ENCODE measurements around the gene DLG3.

DNA sequence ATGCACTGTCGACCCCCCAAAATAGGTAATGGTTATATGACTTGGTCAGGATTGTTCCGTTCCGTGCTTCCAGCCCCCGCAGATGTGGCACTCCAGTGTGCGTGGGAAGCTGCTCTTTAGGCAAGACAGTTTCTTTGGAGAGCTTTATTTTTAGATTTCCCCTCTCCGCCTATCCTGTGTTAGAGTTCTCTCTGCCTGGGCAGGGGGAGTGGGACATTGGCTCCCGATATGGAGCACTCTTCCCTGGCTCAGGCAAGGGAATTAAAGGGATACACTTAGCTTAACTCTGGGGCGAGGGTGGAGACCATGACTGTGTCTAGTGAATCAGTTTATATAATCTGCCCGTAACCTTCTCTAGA lies 36.0 kb downstream of the DLG3 start:
- TF ChIP-seq, protein P1, sequence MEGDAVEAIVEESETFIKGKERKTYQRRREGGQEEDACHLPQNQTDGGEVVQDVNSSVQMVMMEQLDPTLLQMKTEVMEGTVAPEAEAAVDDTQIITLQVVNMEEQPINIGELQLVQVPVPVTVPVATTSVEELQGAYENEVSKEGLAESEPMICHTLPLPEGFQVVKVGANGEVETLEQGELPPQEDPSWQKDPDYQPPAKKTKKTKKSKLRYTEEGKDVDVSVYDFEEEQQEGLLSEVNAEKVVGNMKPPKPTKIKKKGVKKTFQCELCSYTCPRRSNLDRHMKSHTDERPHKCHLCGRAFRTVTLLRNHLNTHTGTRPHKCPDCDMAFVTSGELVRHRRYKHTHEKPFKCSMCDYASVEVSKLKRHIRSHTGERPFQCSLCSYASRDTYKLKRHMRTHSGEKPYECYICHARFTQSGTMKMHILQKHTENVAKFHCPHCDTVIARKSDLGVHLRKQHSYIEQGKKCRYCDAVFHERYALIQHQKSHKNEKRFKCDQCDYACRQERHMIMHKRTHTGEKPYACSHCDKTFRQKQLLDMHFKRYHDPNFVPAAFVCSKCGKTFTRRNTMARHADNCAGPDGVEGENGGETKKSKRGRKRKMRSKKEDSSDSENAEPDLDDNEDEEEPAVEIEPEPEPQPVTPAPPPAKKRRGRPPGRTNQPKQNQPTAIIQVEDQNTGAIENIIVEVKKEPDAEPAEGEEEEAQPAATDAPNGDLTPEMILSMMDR (IDR thresholded peaks at IDR 0.05), result no peak
- no peak for TF ChIP-seq TP53 (CRISPR knock-in tag; IDR thresholded peaks at IDR 0.05)
- TF ChIP-seq, protein P2, sequence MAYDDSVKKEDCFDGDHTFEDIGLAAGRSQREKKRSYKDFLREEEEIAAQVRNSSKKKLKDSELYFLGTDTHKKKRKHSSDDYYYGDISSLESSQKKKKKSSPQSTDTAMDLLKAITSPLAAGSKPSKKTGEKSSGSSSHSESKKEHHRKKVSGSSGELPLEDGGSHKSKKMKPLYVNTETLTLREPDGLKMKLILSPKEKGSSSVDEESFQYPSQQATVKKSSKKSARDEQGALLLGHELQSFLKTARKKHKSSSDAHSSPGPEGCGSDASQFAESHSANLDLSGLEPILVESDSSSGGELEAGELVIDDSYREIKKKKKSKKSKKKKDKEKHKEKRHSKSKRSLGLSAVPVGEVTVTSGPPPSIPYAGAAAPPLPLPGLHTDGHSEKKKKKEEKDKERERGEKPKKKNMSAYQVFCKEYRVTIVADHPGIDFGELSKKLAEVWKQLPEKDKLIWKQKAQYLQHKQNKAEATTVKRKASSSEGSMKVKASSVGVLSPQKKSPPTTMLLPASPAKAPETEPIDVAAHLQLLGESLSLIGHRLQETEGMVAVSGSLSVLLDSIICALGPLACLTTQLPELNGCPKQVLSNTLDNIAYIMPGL (CRISPR knock-in tag; IDR thresholded peaks at IDR 0.05; ENCODE audit: borderline replicate concordance), result no peak
- TF ChIP-seq, protein P3, sequence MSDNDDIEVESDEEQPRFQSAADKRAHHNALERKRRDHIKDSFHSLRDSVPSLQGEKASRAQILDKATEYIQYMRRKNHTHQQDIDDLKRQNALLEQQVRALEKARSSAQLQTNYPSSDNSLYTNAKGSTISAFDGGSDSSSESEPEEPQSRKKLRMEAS (IDR thresholded peaks at IDR 0.05), result no peak
- no peak for TF ChIP-seq HOXB13 (CRISPR knock-in tag; IDR thresholded peaks at IDR 0.05; ENCODE audit: low read depth)
- no peak for TF ChIP-seq MAZ (IDR thresholded peaks at IDR 0.05; ENCODE audit: borderline replicate concordance, low read depth, low read length)
- TF ChIP-seq POLR2AphosphoS2 (conservative IDR thresholded peaks at IDR 0.05; ENCODE audit: low read length), result no peak
- TF ChIP-seq HDAC2 (IDR thresholded peaks at IDR 0.05), result no peak
- no peak for TF ChIP-seq TFCP2L1 (CRISPR knock-in tag; IDR thresholded peaks at IDR 0.05)
- no peak for TF ChIP-seq RAD21 (conservative IDR thresholded peaks at IDR 0.05 in 1 of 2, IDR thresholded peaks at IDR 0.05 in 1 of 2)
- TF ChIP-seq SMC3 (IDR thresholded peaks at IDR 0.05), result no peak
- TF ChIP-seq, protein P4, sequence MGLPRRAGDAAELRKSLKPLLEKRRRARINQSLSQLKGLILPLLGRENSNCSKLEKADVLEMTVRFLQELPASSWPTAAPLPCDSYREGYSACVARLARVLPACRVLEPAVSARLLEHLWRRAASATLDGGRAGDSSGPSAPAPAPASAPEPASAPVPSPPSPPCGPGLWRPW (IDR thresholded peaks at IDR 0.05), result no peak
- TF ChIP-seq POLR2A (IDR thresholded peaks at IDR 0.05; ENCODE audit: low read length), result no peak
